Effector memory CD4-positive, alpha-beta T cell (primary cell): ENCODE measurements around the gene PDE9A.
A peak's percentile ranks its signal among the peaks of the same experiment; 100 is the strongest.

ENCODE experiments used
- DNase-seq, 3 donors: peaks; one replicate each; pipeline ENCODE4 v3.0.0-alpha.2; 2020
- H3K27ac ChIP-seq: 2 replicates; pipeline ENCODE4 v1.7.0; 2013; ENCODE audit warnings: mild to moderate bottlenecking, low read length, moderate library complexity; ENCODE audit not compliant: insufficient read depth, poor library complexity, severe bottlenecking
- H3K27me3 ChIP-seq: replicated peaks from 2 replicates; pipeline ENCODE4 v1.7.0; 2013; ENCODE audit warnings: mild to moderate bottlenecking, low read length; ENCODE audit not compliant: insufficient read depth, control insufficient read depth, poor library complexity, severe bottlenecking
- H3K36me3 ChIP-seq: 2 replicates; pipeline ENCODE4 v1.7.0; 2013; ENCODE audit warnings: mild to moderate bottlenecking, low read length, moderate library complexity; ENCODE audit not compliant: control insufficient read depth, insufficient read depth
- H3K4me1 ChIP-seq: 2 replicates; pipeline ENCODE4 v1.7.0; 2013; ENCODE audit warnings: low read length, mild to moderate bottlenecking; ENCODE audit not compliant: control insufficient read depth, insufficient read depth, poor library complexity, severe bottlenecking
- H3K4me3 ChIP-seq: 2 replicates; pipeline ENCODE4 v1.7.0; 2013; ENCODE audit warnings: low read length, low read depth, mild to moderate bottlenecking; ENCODE audit not compliant: insufficient read depth, poor library complexity, severe bottlenecking
- H3K9me3 ChIP-seq: 2 replicates; pipeline ENCODE4 v1.7.0; 2013; ENCODE audit warnings: mild to moderate bottlenecking, low read length, moderate library complexity; ENCODE audit not compliant: control insufficient read depth
- total RNA-seq, 3 donors: gene quantifications; one replicate each; lab custom pipeline; 2026; lab: John Stamatoyannopoulos, UW

Gene PDE9A
- 2.2 to 7.6 (median 6.7) reads per million in 3 donors for total RNA-seq

DNA sequence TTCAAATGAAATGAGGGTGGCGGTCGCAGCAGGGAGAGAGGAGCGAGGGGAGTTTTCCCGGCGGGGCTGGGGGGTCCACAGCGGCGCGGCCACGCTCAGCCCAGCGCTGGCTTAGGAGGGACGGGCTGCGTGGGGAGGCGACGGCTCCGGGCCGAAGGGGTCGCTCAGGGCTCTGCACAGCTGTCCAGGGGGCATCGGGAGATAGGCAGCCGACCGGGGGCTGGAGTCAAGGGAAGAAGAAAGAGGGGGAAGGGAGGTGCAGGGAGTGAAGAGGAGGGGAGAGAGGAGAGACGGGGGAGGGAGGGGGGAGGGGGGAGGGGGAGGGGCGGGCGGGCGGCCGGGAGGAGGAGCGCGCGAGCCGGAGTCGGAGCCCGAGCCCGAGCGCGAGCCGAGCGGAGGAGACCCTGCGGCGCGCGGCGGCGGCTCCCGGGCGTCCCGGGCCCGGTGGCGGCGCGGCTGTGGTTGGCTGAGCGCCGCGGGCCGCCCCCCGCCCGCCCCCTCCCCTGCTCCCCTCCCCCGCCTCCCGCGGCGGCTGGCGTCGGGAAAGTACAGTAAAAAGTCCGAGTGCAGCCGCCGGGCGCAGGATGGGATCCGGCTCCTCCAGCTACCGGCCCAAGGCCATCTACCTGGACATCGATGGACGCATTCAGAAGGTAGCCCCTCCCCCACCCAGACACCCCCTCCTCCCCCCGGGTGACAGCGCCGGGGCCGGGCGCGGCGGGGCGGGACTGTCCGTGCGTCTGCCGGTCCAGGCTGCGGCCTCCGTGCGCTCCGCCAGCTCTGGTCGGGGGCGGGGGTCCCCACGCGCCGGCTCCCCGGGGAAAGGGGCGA, at the start of gene PDE9A:
Gene PDE9A (plus strand): TSS at position 391 of the 831 bp plus-strand sequence. CDS start 194 bp downstream, at position 585.
- Histone ChIP-seq H3K4me3 (peak within 1 kb of the TSS; percentile 64), H3K27ac (peak within 1 kb of the TSS; percentile 25), H3K9me3 (no peaks in the 10 kb centered on the region), H3K27me3 (peaks cover 4% of the 10 kb centered on the region), H3K36me3 (no peaks in the 10 kb centered on the region), H3K4me1 (peaks cover 18% of the 10 kb centered on the region)
- DNase-seq, result no peak

DNA sequence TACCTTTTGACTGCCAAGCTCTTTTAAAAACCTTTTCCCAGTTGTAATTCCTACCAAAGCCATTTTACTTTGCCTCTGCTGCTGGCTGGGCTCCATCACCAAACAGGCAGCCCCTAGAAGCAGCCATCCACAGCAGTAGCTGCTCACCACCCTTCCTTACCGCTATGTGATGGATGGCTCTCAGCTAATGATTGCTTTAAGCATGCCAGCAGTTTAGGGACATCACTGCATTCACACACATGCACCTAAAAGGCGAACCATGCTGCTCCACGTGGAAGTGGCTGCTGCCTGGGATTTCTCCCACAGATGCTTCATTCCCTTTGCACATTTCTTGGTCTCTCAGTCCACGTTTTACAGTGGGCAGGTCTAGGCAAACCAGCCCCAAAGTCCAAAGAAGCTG, 46.3 kb upstream of the PDE9A start:
- H3K9me3 ChIP-seq, result no peaks in the 10 kb centered on the region

DNA sequence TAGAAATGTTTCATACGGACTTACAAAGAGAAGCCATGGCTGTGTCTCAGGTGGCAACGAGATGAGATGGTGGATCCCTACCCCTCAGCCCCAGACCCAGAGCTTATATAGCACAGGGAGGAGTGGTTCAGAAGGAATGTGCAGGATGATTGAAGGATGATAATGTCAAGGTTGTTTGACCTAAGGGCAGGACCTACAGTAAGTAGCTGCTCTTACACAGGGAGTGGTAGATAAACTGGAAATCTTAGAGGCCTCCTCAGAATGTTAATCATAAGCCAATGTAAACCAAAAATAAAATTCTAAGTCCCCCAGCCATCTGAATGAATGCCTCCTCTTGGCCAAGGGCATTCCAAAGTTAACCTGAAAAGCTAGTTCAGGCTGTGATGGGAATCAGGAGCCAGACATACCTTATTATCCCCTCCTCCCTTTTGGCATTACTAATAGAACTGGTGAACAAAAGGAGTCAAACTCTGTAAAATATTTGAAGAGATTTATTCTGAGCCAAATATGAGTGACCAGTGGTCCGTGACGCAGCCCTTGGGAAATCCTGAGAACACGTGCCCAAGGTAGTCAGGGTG, 45.8 kb upstream of the PDE9A start:
- Histone ChIP-seq H3K27ac (no peak overlapping the region), H3K4me3 (no peak overlapping the region), H3K36me3 (no peaks in the 10 kb centered on the region), H3K4me1 (no peaks in the 10 kb centered on the region), H3K9me3 (no peaks in the 10 kb centered on the region), H3K27me3 (no peaks in the 10 kb centered on the region)
- no peak for DNase-seq

More for the DNA sequence above, 46.3 kb upstream of the PDE9A start:
- Histone ChIP-seq H3K27me3 (no peaks in the 10 kb centered on the region), H3K4me3 (no peak overlapping the region), H3K27ac (no peak overlapping the region), H3K36me3 (no peaks in the 10 kb centered on the region), H3K4me1 (no peaks in the 10 kb centered on the region)
- DNase-seq, result no peak

DNA sequence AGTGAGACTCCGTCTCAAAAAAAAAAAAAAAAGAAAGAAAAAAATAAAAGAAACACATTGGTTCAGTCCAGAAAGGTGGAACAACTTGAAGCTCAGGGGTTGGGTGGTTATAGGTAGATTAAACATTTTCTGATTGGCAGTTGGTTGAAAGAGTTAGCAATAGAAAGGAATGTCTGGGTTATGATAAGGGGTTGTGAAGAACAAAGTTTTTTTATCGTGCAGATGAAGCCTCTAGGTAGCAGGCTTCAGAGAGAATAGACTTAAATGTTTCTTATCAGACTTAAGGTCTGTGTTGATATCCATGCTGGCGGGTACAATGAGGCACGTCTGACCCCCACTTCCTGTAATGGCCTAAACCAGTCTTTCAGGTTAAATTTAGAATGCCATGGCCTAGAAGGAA, 45.0 kb upstream of the PDE9A start:
- H3K4me3 ChIP-seq, result no peak overlapping the region
- H3K27me3 ChIP-seq, result no peaks in the 10 kb centered on the region
- H3K4me1 ChIP-seq, result no peaks in the 10 kb centered on the region
- H3K36me3 ChIP-seq, result no peaks in the 10 kb centered on the region
- H3K27ac ChIP-seq, result no peak overlapping the region
- no peak for DNase-seq
- H3K9me3 ChIP-seq, result no peaks in the 10 kb centered on the region

DNA sequence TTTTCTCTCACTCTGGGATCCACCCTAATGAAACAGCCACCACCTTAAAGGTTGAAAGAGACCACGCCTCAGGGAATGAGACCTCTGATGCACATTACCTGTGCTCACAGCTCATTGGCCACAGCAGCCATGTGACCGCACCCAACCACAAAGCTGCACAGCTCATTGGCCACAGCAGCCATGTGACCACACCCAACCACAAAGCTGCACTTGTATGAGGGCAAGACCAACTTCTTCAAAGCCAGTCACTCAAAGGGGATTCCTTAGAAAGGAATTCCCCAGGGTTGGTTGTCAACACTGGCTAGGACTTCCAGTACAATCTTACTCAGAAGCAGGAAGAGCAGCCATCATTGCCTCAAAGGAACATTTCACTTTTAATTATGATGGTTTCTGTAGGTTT, 43.6 kb upstream of the PDE9A start:
- H3K9me3 ChIP-seq, result no peaks in the 10 kb centered on the region
- H3K36me3 ChIP-seq, result no peaks in the 10 kb centered on the region
- peaks cover 12% of the 10 kb centered on the region for H3K4me1 ChIP-seq
- peak in 2 of 3 donors; percentile 15 to 48 for DNase-seq
- H3K4me3 ChIP-seq, result no peak overlapping the region
- no peaks in the 10 kb centered on the region for H3K27me3 ChIP-seq
- no peak overlapping the region for H3K27ac ChIP-seq

DNA sequence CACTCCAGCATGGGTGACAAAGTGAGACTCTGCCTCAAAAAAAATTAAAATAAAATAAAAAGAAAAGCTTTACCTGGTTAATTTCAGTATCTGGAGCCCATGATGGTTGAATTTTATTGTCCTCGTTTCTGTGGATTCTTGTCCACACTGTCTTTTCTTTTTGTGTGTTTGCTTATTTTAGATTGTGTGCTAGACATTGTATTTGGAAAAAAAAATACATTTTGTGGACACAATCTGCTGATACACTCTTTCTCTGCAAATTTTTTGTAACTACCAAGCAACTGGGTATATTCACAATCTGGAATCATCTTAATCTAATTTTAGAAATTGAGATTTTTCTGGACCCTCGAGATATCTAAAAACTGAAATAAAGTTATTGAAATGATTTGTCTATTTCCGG, 41.6 kb upstream of the PDE9A start:
- no peak for DNase-seq
- peaks cover 24% of the 10 kb centered on the region for H3K4me1 ChIP-seq
- H3K27me3 ChIP-seq, result no peaks in the 10 kb centered on the region
- no peaks in the 10 kb centered on the region for H3K9me3 ChIP-seq
- no peak overlapping the region for H3K4me3 ChIP-seq
- H3K27ac ChIP-seq, result no peak overlapping the region
- H3K36me3 ChIP-seq, result no peaks in the 10 kb centered on the region

DNA sequence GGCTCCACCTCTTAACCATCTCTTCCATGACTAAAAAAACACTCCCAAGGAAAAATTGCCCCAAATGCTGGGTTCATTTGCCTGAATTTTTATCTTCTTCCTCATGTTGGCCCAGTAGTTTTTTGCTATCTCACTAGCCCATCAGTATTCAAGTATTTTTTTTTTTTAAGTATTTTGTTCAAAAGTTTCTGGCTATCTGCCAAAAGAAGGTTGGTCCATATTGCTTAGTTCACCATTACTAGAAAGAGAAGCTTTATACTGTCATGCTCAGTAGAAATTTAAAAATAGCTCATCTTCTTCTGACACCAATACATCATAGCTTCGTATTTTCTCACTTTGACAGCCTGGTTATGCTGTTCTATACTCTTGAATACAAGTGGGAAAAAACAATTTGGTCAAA, 41.0 kb upstream of the PDE9A start:
- DNase-seq, result no peak
- H3K4me1 ChIP-seq, result peaks cover 26% of the 10 kb centered on the region
- H3K27me3 ChIP-seq, result no peaks in the 10 kb centered on the region
- H3K27ac ChIP-seq, result no peak overlapping the region
- no peaks in the 10 kb centered on the region for H3K36me3 ChIP-seq
- no peak overlapping the region for H3K4me3 ChIP-seq
- no peaks in the 10 kb centered on the region for H3K9me3 ChIP-seq

DNA sequence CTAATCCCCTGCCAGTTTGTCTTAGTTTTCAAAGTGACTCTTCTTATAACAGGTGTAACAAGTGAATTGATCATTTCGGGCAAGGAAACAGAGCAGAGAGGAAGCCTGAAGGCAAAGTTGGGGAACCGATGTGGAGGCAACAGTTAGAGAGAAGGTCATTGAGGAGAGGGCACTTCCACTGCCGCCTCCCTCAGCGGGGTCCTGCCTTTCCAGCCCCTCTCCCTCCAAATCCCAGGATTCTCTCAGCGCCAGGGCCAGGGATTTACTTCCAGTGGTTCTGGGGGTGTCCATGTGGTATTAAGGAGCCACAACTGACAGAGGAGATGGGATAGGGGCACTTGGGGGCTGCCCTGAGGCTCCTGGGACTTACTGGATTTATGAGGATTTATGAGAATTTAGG, 39.7 kb upstream of the PDE9A start:
- Histone ChIP-seq H3K27me3 (no peaks in the 10 kb centered on the region), H3K27ac (no peak overlapping the region), H3K9me3 (no peaks in the 10 kb centered on the region), H3K4me3 (no peak overlapping the region), H3K36me3 (no peaks in the 10 kb centered on the region), H3K4me1 (peaks cover 26% of the 10 kb centered on the region)
- DNase-seq, result no peak

DNA sequence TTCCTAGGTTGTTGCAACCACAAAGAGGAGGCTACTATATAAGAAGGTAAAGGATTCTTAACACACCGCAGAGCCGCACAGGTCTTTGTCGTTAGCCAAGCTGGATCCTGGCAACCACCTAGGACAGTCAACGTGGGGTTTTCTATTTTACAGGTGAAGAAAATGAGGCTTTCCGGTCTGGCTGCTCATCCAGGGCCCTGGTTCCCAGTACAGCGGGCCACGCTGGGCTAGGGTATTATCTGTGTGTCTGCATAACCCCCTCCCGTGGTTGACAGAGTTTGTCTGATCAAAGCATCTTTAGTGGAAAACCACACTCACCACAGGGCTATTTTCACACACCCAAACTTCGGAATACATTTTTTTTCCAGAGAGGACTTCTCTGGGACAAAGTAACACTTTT, 39.0 kb upstream of the PDE9A start:
- Histone ChIP-seq H3K27me3 (no peaks in the 10 kb centered on the region), H3K9me3 (no peaks in the 10 kb centered on the region), H3K27ac (peak overlapping the region; percentile 74), H3K4me3 (peak overlapping the region; percentile 43), H3K36me3 (no peaks in the 10 kb centered on the region), H3K4me1 (peaks cover 26% of the 10 kb centered on the region)
- peak; percentile 43 to 52 (median 45) for DNase-seq

DNA sequence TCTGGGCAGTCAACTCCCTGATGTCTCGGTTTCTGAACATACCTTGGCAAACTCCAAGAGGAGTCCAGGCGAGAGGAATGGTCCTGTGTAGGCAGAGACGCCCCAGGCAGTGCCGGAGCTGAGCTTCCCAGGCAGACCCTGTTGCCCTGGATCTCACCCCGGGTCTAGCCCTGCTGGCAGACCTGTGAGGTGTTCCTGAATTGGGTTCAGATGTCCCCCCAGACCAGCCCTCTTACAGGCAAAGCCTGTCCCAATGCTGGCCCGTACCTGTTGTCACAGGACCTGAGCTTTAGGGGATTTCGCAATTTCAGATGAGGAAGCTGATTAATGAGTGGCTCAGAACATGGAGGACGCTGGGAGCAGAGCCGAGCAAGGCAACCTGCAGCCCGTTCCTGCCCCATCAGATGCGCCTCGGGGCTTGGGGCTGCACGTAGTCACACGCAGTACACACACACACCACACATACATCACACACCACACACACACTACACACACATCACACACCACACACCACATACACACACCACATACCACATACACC, 38.5 kb upstream of the PDE9A start:
- no peaks in the 10 kb centered on the region for H3K36me3 ChIP-seq
- peak overlapping the region; percentile 74 for H3K27ac ChIP-seq
- no peaks in the 10 kb centered on the region for H3K27me3 ChIP-seq
- H3K4me3 ChIP-seq, result peak overlapping the region; percentile 43
- H3K9me3 ChIP-seq, result no peaks in the 10 kb centered on the region
- peak; percentile 36 to 45 (median 40) for DNase-seq
- peaks cover 26% of the 10 kb centered on the region for H3K4me1 ChIP-seq
